HCT116 (cell line): ENCODE results near the gene TSEN34. TPM values are rescaled to one million over a fixed set of nuclear protein-coding genes. Genes with fewer than 3 reads are reported as not detected.
A peak's percentile ranks its signal among the peaks of the same experiment; 100 is the strongest.

ENCODE experiments used
- ATAC-seq: fragments of 200-7000 bp; cut with Tn5 transposase; 2 replicates; pipeline ENCODE4 v1.9.1; 2020; ENCODE audit warnings: mild to moderate bottlenecking, moderate library complexity
- BruUV-seq: library from RNA; stranded (reverse); fragments of 400-500 nt; replicated peaks from 2 replicates; lab custom pipeline; 2021; lab: Mats Ljungman, UMichigan
- CTCF ChIA-PET: fragments of 300-600 bp; sonication (Branson Sonifier 250); formaldehyde crosslinking; loops from one replicate; lab custom pipeline; 2021; ENCODE audit warnings: antibody characterized with exemption; lab: Charles Lee
- POLR2A ChIA-PET: fragments of 300-600, 350-600 bp; sonication (Branson Sonifier 250); formaldehyde crosslinking; loops from one replicate; lab custom pipeline; 2021; ENCODE audit warnings: antibody characterized with exemption; lab: Charles Lee
- RAD21 ChIA-PET, 2 experiments: fragments of 300-600 bp; sonication (Branson Sonifier 250); formaldehyde crosslinking; loops; one replicate each; lab custom pipeline; 2023; ENCODE audit warnings: low total read pairs in 2 of 2; ENCODE audit not compliant: uncharacterized antibody in 2 of 2, unreplicated experiment in 2 of 2, low non-redundant PET in 1 of 2; lab: Charles Lee
- DNase-seq: peaks from one replicate; pipeline ENCODE4 v3.0.0-alpha.2; 2010; ENCODE audit warnings: low read depth, low spot score
- H2AFZ ChIP-seq: fragments of 200-600 bp; shearing (Covaris generic), sonication (generic); 2 replicates; pipeline ENCODE4 v1.6.1; 2017; ENCODE audit warnings: low read depth, mixed run types, mixed read lengths, antibody characterized with exemption, low read length; ENCODE audit not compliant: poor library complexity, severe bottlenecking
- H3K27ac ChIP-seq: 2 replicates; pipeline ENCODE4 v1.5.1; 2012; ENCODE audit warnings: low read depth, low read length
- H3K27me3 ChIP-seq: fragments of 200-600 bp; sonication (generic); 2 replicates; pipeline ENCODE4 v1.6.1; 2016; ENCODE audit warnings: mixed run types, low read length, mixed read lengths; ENCODE audit not compliant: insufficient read depth
- H3K36me3 ChIP-seq, 2 experiments: fragments of 200-500 bp in 1 of 2; fragments of 200-600 bp in 1 of 2; sonication (Bioruptor generic) in 1 of 2; sonication (generic) in 1 of 2; 2 replicates each; pipeline versions ENCODE4 v1.5.1 to v1.6.1; 2014 to 2016; ENCODE audit warnings: low read length in 2 of 2, inconsistent platforms in 1 of 2, mixed read lengths in 1 of 2, mixed run types in 1 of 2; ENCODE audit not compliant: insufficient read depth in 2 of 2, control insufficient read depth in 1 of 2
- H3K4me1 ChIP-seq, 2 experiments: fragments of 200-600 bp in 1 of 2; sonication (generic) in 1 of 2; 2 replicates each; pipeline versions ENCODE4 v1.5.1 to v1.6.1; 2012 to 2017; ENCODE audit warnings: low read length in 2 of 2, inconsistent platforms in 1 of 2, mild to moderate bottlenecking in 1 of 2, mixed read lengths in 1 of 2, mixed run types in 1 of 2, moderate library complexity in 1 of 2; ENCODE audit not compliant: insufficient read depth in 2 of 2, control insufficient read depth in 1 of 2
- H3K4me2 ChIP-seq: fragments of 200-600 bp; sonication (generic); 2 replicates; pipeline ENCODE4 v1.6.1; 2017; ENCODE audit warnings: mixed run types, low read length, mixed read lengths
- H3K4me3 ChIP-seq, 2 experiments: fragments of 200-600 bp in 1 of 2; sonication (generic) in 1 of 2; replicated peaks in 1 of 2; 2 replicates each; pipeline ENCODE4 v1.5.1; 2011 to 2016; ENCODE audit warnings: low read length in 2 of 2, control low read depth in 1 of 2, low read depth in 1 of 2, mild to moderate bottlenecking in 1 of 2, mixed read lengths in 1 of 2, mixed run types in 1 of 2
- H3K79me2 ChIP-seq: fragments of 200-600 bp; sonication (generic); 2 replicates; pipeline ENCODE4 v1.6.1; 2017; ENCODE audit warnings: mild to moderate bottlenecking, mixed run types, low read length, moderate library complexity, mixed read lengths; ENCODE audit not compliant: insufficient read depth
- H3K9ac ChIP-seq: fragments of 200-600 bp; sonication (generic); 2 replicates; pipeline ENCODE4 v1.6.1; 2016; ENCODE audit warnings: low read length, mixed read lengths
- H3K9me2 ChIP-seq: fragments of 200-600 bp; sonication (generic), shearing (Covaris generic); 2 replicates; pipeline ENCODE4 v1.6.1; 2017; ENCODE audit warnings: mixed run types, mild to moderate bottlenecking, moderate library complexity; ENCODE audit not compliant: insufficient read depth
- H3K9me3 ChIP-seq, 2 experiments: fragments of 200-500 bp in 1 of 2; fragments of 200-600 bp in 1 of 2; sonication (Bioruptor generic) in 1 of 2; sonication (generic) in 1 of 2; 2 replicates each; pipeline ENCODE4 v1.6.1; 2014 to 2017; ENCODE audit warnings: low read length in 2 of 2, mixed read lengths in 2 of 2, inconsistent platforms in 1 of 2, low read depth in 1 of 2, mild to moderate bottlenecking in 1 of 2, mixed run types in 1 of 2, moderate library complexity in 1 of 2; ENCODE audit not compliant: control insufficient read depth in 1 of 2, insufficient read depth in 1 of 2
- H4K20me1 ChIP-seq: fragments of 200-600 bp; sonication (generic), shearing (Covaris generic); 2 replicates; pipeline ENCODE4 v1.6.1; 2017; ENCODE audit warnings: mixed run types, mild to moderate bottlenecking, moderate library complexity; ENCODE audit not compliant: insufficient read depth
- CBX3 ChIP-seq: IDR thresholded peaks from 2 replicates; pipeline ENCODE4 v1.6.1; 2012; ENCODE audit warnings: low read depth
- CEBPB ChIP-seq: IDR thresholded peaks from 2 replicates; pipeline ENCODE4 v1.6.1; 2012; ENCODE audit warnings: low read depth
- EGR1 ChIP-seq: IDR thresholded peaks from 2 replicates; pipeline ENCODE4 v1.6.1; 2012; ENCODE audit warnings: low read depth
- ELF1 ChIP-seq: IDR thresholded peaks from 2 replicates; pipeline ENCODE4 v1.6.1; 2012; ENCODE audit warnings: low read depth, borderline replicate concordance
- POLR2A ChIP-seq: IDR thresholded peaks from 2 replicates; pipeline ENCODE4 v1.7.0; 2011; ENCODE audit warnings: borderline replicate concordance; ENCODE audit not compliant: insufficient read depth, insufficient read length; ENCODE audit errors: extremely low read depth
- POLR2AphosphoS5 ChIP-seq: IDR thresholded peaks from 2 replicates; pipeline ENCODE4 v1.6.1; 2011; ENCODE audit warnings: mild to moderate bottlenecking, low read depth, low read length, moderate library complexity
- ZBTB33 ChIP-seq: IDR thresholded peaks from 2 replicates; pipeline ENCODE4 v1.6.1; 2011; ENCODE audit warnings: mild to moderate bottlenecking, low read length, moderate library complexity; ENCODE audit not compliant: insufficient replicate concordance; ENCODE audit errors: extremely low read depth
- intact Hi-C: fragments of 100-400 bp; cut with micrococcal nuclease; formaldehyde crosslinking; loops from 2 replicates; pipeline ENCODE4 v1.10.0; 2022
- total RNA-seq: library from RNA; stranded (reverse); gene quantifications from one replicate; pipeline ENCODE4 v1.2.1, GENCODE V29; 2021; ENCODE audit not compliant: unreplicated experiment
- TF ChIP-seq, protein P1 (sequence below): IDR thresholded peaks from 2 replicates; pipeline ENCODE4 v1.6.1; 2012
- TF ChIP-seq, protein P2 (sequence below): IDR thresholded peaks from 2 replicates; pipeline ENCODE4 v1.6.1; 2012
- TF ChIP-seq, protein P3 (sequence below), 3 experiments: fragments of 200-600 bp in 1 of 3; sonication (generic) in 1 of 3; IDR thresholded peaks in 2 of 3; conservative IDR thresholded peaks in 1 of 3; 2 replicates each; pipeline ENCODE4 v1.5.1; 2012 to 2017; ENCODE audit warnings: low read depth in 2 of 3, low read length in 2 of 3, antibody characterized with exemption in 1 of 3, borderline replicate concordance in 1 of 3, control low read depth in 1 of 3, mild to moderate bottlenecking in 1 of 3, mixed read lengths in 1 of 3, mixed run types in 1 of 3, moderate library complexity in 1 of 3; ENCODE audit not compliant: insufficient read depth in 1 of 3

The TSEN34 gene
- total RNA-seq, 1 experiment from 2014 or later: 99.9 TPM

- Histone ChIP-seq H3K27ac (peak overlapping the region; percentile 53), H3K9me2 (no peaks in the 10 kb centered on the region), H3K79me2 (peaks cover 31% of the 10 kb centered on the region), H2AFZ (no peak overlapping the region), H3K4me2 (peak overlapping the region; percentile 5; the same call in 1 of the 2 replicates), H3K9ac (peak overlapping the region; percentile 20), H3K4me1 (peaks cover 9 to 39% of the 10 kb centered on the region in 2 experiments; a peak in 3 of 4 replicates), H4K20me1 (peaks cover 39% of the 10 kb centered on the region; the same call in 1 of the 2 replicates), H3K9me3 (no peaks in the 10 kb centered on the region), H3K27me3 (no peaks in the 10 kb centered on the region), H3K36me3 (peaks cover 25 to 34% of the 10 kb centered on the region in 2 experiments; a peak in 3 of 4 replicates), H3K4me3 (no peak overlapping the region)
- ChIA-PET POLR2A (interaction anchor here (1.4 to 2.0 kb wide), 3 partner anchors 9 to 18 kb away, joined by 3 to 9 read pairs (median 5); partner anchors contain the start of gene TSEN34), CTCF (interaction anchor here (1.5 kb wide), 1 partner anchor 73 kb away, joined by 3 read pairs; the partner anchor contains the start of gene CNOT3), RAD21 (no interaction called here)
- DNase-seq (peak; percentile 40), ATAC-seq (peak; percentile 41)
- no TSS peak for BruUV-seq
- TF ChIP-seq EGR1 (no peak), ZBTB33 (no peak), POLR2AphosphoS5 (no peak; the same call in 1 of the 2 replicates), POLR2A (no peak), CEBPB (no peak), ELF1 (no peak), CBX3 (no peak)
- TF ChIP-seq, protein P1, sequence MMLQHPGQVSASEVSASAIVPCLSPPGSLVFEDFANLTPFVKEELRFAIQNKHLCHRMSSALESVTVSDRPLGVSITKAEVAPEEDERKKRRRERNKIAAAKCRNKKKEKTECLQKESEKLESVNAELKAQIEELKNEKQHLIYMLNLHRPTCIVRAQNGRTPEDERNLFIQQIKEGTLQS: no peak
- TF ChIP-seq, protein P2, sequence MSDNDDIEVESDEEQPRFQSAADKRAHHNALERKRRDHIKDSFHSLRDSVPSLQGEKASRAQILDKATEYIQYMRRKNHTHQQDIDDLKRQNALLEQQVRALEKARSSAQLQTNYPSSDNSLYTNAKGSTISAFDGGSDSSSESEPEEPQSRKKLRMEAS: no peak
- TF ChIP-seq, protein P3, sequence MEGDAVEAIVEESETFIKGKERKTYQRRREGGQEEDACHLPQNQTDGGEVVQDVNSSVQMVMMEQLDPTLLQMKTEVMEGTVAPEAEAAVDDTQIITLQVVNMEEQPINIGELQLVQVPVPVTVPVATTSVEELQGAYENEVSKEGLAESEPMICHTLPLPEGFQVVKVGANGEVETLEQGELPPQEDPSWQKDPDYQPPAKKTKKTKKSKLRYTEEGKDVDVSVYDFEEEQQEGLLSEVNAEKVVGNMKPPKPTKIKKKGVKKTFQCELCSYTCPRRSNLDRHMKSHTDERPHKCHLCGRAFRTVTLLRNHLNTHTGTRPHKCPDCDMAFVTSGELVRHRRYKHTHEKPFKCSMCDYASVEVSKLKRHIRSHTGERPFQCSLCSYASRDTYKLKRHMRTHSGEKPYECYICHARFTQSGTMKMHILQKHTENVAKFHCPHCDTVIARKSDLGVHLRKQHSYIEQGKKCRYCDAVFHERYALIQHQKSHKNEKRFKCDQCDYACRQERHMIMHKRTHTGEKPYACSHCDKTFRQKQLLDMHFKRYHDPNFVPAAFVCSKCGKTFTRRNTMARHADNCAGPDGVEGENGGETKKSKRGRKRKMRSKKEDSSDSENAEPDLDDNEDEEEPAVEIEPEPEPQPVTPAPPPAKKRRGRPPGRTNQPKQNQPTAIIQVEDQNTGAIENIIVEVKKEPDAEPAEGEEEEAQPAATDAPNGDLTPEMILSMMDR (IDR thresholded peaks at IDR 0.05 in 2 of 3, conservative IDR thresholded peaks at IDR 0.05 in 1 of 3; ENCODE audit: borderline replicate concordance in 1 of 3, insufficient read depth in 1 of 3, low read depth in 2 of 3, low read length in 2 of 3): no peak
- intact Hi-C loops: no loop called here
Measured at GRCh38 chr19:54209811-54210494, 18.8 kb downstream of the TSEN34 start.
